GM18907 (cell line): ENCODE measurements around the gene STBD1.
"Not testable (repeated sequence)": the region's sequence is repeated elsewhere in the genome, so short reads cannot be mapped to it uniquely, and the experiment has no call there.

Source experiments
- ATAC-seq: cut with Tn5 transposase; IDR thresholded peaks from one replicate; pipeline ENCODE4 v1.9.1; 2021; ENCODE audit warnings: mild to moderate bottlenecking, moderate library complexity; ENCODE audit not compliant: unreplicated experiment

STBD1 gene

DNA sequence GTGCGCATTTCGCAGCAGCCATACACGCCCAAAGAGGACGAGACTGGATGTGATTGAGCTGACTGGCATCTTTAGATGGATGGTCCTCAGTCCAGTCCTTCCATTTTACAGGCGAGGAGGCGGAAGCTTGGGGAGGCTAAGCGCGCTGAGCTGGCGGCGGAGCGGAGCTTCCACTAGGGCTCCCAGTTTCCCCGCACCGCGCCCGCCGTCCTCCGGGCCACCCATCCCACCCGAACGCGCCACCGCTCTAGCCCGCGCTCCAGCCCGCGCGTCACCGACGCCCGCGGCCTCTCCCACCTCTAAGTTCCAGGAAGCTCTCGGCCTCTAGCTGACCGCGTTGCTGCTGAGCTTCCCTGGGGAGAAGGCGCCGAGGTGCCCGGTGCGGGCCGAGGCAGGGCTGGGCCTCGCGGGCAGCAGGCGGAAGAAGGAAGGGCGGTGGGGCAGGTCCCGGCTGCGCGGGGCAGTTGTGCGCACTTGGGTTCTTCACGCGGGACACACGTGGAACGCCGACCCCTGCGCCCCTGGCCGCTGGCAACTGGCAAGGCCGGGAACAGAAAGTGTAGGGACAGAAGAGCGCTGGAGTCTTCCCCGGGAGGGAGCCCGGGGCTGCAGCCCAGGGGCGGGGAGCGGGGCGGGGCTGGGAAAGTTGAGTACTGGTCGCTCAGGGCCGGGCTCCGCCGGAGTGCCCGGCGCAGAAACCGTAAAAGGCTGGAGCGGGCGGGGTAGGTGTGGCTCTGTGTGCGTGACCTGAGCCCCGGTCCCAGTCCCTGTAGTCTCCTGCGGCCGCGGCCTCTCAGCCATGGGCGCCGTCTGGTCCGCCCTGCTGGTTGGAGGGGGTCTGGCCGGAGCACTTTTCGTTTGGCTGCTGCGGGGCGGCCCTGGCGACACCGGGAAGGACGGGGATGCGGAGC, at the start of gene STBD1:
STBD1 (plus strand) TSS at position 763 of the 911 bp plus-strand sequence; CDS start at position 800, 37 bp downstream.
- no peak for ATAC-seq

DNA sequence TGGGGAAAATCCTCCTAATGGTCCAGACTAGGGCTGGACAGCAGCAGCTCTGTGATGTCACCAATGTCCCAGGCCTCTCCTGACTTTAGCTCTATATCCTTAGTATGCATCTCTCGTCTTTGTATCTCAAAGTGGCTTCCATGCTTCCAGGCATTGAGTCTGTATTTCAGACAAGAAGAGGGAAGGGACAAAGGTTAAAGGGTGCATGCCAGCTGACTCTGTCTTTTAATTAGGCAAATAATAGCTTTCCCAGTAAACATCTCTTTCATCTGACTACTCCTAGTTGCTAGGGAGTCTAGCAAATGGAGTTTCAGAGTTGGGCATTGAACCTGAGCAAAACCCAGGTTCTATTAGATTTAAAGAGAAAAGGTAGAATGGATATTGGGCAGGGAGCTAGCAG, 49.6 kb upstream of the STBD1 start:
- ATAC-seq, result no peak

DNA sequence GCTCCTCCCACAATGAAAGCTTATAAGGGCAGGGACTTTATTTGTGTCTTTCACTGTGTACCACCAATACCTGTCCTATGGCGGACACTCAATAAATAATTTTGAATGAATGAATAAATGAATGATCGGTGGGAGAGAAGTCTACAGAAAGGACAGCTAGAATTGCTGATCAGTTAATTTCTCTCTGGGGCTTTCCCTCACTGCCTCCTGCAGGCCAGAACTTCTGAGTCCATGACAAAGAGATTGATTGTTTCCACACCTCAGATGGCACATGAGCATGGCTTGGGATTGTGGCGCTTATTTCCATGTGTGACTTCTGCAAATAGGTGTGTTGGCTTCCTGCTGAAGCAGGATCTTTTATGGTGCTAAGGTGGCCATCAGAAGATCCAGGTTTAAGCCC, 48.7 kb upstream of the STBD1 start:
- ATAC-seq, result no peak

DNA sequence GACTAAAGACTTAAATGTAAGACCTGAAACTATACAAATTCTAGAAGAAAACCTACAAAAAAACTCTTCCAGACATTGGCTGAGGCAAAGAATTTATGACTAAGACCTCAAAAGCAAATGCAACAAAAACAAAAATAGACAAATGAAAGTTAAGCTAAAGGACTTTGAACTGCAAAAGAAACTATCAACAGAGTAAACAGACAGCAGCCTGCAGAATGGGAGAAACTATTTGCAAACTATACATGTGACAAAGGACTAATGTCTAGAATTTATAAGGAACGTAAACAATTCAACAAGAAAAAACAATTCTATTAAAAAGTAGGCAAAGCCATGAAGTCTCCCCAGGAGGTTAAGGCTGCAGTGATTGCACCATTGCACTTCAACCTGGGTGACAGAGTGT, 46.0 kb upstream of the STBD1 start:
- ATAC-seq, result no peak

DNA sequence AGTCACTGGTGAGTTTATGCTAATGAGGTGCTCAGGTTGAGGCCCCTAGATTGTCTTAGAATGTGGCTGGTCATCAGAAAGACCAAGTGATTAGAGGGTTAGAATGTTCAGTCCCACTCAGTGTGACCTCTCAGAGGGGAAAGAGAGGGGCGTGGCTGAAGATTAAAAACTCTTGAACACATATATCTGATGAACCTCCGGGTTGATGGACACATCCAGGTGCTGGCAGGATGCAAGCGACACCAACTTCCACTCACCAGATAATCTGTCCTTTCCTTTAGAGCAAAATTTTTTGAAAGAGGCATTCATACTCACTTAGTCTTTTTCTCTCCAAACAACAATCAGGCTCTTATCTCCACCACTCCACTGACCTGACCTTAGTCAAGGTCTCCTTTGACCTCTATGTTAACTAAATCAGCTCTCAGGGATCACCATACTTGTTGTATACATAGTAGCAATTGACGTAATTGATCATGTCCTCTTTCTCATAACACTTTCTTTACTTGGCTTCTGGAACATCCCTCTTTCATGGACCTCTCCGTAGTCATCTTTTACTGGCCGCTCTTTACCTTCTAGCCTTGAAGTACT, 40.8 kb upstream of the STBD1 start:
- ATAC-seq, result no peak

DNA sequence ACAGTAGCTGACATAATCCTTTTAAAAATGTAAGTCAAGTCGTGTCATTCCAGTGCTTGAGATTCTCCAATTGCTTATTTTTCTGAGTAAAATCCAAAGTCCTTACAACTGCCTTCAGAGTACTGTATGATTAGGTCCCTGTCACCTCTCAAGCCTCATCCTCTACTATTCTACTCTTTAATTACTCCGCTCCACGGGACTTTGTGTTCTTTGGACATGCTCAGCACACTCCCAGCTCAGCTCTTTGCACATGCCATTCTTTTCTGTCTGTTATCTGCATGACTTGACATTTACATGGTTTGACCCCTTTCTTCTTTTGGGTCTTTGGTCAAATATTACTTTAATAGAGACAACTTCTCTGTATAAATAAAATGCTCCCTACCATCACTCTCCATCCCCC, 39.9 kb upstream of the STBD1 start:
- no peak for ATAC-seq

DNA sequence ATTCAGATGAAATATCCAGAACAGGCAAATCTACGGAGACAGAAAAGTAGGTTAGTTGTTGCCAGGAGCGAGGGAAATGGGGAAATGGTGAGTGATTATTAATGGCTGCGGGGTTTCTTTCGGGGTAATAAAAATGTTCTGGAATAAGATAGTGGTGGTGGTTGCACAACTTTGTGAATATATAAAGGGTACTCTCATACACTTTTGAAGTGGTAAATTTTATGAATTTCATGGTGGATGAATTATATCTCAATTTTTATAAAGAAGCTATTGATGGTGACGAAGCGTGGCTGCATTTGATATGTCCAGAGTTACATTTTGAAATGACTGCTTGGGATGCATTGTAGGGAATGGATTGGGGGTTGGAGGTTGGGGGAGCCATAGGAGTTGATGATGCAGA, 38.7 kb upstream of the STBD1 start:
- no peak for ATAC-seq

DNA sequence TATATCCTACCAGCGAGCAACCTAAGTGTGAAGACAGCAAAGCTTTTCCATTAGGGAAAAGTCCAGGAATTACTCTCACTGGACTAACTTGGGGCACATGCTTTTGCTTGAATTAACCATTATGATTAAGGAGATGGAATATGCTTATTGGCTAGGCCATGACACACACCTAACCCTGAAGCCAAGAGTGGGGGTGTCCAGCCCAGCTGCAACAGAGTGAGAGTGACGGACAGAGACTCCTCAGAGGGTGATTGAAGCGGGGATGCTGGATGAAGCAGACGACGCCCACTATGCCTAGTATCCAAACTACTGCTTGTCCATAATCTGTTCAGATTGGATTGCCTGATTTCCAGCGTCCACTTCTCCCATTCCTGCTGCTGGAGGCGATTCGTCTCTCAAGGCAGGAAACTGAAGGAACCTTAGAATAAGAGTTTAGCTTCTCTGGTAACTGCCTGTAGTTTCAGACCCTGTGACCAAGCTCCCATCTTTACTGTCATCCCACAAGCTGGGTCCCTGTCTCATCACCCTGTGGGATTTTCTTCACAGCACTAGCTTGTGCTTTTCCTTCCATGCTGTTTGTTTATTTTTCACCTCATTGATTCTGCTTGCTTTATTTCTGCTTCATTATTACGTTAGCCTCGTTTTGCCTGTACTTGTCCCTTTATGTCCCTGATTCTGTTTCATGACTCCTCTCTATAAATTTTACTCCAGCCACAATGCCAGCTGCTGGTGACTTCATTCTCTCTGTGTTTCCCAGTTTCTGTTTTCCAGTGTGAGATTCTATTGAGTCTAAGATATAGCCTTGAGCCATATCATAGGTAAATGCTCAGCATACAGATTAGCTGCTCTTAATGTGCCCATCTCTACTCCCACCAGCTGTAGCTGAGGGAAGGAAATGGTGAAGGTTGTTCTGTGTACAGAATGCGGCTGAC, 36.0 kb upstream of the STBD1 start:
- no peak for ATAC-seq

DNA sequence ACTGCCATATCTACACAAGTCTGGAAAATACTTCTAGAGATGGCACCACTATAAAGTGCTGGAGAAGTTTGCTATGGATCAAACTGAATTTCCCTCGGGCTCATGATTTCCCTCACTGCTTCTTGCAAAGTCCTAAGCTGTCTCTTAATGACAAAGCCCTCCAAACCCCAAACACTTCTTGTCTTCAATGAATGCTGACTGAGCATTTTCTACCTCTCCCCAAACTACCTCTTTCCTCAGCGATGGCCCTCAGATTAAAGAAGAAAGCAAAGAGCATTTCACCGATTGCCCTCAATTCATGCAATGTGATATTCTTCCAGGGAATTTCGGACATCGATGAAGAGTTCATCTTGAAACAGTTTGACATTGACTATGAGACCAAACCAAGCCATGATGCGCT, 35.3 kb upstream of the STBD1 start:
- ATAC-seq, result no peak

DNA sequence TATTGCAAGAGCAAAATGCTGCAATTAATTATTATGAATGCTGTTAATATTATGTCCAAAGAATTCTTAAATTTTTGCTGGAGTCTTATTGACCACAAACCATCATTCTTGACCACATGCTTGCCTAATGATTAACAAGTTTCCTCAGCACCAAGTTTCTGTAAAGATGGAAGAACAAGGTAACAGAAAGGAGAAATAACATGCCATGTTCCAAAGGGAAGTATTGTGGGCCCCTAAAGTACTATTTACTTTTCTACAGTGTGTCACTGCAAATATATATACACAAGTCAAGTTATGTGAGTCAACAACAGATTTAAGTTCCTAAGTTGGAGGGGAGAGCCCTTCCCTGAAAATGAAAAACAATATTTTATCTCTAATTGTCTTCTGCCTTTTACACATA, 34.5 kb upstream of the STBD1 start:
- no peak for ATAC-seq

DNA sequence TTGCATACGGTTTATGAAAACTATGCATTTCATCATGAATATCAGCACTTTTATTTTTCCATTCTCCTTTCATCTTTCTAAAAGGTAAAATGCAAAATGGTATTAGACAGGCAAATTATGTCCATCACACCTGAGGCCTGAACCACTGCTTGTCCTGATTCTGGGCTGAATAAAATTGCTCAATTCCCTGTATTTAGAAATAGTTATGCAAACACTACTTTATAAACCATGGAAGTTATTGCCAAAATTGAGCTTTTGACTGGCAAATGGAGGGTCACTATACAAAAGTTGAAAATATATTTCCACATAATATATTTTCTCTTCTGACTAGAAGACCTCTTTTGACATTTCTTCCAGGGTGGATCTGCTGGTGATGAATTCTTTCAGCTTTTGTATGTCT, 34.0 kb upstream of the STBD1 start:
- no peak for ATAC-seq

DNA sequence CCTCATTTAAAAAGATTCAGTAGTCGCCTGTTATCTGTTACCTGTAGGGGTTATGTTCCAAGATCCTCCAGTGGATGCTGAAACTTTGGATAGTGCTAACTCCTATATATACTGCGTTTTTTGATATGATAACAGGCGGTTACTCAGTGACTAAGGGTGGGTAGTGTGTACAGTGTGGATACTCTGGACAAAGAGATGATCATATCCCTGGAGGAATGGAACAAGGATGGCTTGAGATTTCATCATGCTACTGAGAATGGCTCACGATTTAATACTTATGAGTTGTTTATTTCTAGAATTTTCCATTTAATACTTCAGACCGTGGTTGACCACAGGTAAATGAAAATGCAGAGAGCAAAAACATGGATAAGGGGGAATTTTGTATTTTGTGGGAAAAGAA, 33.5 kb upstream of the STBD1 start:
- ATAC-seq, result no peak

DNA sequence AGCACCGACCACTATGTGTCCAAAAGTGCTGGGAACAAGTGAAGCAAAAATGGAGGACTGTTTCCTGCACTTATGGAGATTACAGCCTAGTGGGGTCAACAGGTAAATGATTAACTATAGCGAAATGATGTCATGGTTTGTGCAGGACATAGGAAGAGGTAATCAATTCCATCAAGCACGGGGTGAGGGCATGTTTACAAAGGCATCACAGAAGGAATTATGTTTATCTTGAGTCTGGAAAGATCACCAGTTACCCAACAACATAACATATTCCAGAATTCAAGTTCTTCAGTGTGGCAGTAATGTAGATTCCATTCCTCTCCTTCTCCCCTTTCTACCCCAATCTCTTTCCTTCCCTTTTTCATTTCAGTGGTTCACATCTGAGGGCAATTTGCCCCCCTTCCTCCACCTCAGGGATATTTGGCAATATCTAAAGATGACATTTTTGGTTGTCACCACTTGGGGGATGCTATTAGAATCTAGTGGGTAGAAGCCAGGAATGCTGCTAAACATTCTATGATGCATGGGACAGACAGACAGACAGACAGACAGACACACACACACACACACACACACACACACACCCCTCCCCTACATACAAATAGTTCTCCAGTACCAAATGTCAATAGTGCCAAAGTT, 30.9 kb upstream of the STBD1 start:
- ATAC-seq, result no peak

DNA sequence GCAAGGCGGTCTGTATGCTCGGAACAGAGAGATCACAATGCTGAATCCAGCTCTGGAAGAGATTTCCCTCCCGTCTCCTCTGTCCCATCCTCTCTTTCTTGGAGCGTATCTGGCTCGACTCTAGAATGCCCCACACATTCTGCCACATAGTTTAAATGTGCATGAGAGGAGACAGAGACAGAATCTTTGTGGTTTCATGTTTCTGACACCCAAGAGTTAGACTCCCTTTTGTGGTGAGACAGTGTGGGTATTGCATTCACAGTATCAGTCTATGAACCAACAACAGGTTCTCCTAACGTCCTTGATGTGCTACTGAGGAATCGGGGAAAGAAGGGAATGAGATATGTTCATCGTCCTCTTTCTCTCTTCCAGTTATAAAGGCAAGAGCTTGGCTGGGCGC, 29.7 kb upstream of the STBD1 start:
- no peak for ATAC-seq

DNA sequence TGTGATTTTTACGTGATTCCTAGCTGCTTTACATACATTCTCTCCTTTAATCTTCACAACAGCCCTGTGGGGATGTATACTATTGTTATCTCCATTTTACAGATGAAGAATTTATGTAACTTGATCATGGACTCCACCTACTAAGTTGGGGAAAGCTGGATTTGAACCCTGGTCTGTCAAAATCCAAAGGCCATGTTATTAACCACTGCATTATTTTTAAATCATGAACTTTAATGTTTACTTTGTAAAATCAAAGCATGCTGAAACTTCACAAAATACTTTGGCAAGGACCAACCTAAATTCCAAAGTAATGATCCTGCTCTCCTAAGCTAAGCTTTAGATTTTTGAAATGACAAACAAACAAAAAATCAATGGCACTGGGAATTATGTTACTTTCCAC, 28.9 kb upstream of the STBD1 start:
- ATAC-seq, result no peak

DNA sequence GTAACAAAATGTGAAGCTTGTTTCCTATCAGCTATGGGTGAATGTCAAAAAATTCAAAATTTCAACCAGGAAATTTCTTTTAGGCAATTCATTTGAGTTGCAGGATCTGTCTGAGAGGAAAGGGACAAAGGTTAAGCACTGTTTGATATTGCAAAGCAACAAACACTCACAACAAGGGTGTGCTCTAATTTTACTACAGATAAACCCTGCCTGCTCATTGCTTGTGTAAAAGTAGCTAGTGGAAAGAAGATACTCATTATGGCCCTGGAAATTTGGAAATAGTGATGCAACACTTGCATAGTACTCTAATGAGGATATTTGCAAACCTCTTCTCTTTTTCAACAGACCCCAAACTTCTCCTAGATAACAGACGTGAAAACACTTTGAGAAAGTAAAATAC, 27.9 kb upstream of the STBD1 start:
- ATAC-seq, result no peak

DNA sequence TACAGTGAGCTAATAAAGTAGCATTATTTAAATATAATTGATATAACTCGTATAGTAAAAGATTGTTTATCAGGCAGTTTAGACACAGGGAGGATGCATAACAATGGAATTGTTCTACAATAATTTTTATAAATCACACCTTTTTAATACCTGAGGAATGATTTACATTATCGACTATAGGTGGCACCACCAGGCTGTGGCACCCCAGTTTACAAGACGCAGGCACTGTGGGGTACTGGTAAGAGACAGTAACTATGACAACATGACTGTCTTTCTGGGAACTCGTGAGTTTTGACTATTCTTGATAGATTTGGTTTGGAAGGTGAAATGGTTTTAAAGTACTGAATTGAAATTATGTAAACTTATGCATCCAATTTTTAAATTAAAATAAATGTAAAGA, 27.1 kb upstream of the STBD1 start:
- no peak for ATAC-seq

DNA sequence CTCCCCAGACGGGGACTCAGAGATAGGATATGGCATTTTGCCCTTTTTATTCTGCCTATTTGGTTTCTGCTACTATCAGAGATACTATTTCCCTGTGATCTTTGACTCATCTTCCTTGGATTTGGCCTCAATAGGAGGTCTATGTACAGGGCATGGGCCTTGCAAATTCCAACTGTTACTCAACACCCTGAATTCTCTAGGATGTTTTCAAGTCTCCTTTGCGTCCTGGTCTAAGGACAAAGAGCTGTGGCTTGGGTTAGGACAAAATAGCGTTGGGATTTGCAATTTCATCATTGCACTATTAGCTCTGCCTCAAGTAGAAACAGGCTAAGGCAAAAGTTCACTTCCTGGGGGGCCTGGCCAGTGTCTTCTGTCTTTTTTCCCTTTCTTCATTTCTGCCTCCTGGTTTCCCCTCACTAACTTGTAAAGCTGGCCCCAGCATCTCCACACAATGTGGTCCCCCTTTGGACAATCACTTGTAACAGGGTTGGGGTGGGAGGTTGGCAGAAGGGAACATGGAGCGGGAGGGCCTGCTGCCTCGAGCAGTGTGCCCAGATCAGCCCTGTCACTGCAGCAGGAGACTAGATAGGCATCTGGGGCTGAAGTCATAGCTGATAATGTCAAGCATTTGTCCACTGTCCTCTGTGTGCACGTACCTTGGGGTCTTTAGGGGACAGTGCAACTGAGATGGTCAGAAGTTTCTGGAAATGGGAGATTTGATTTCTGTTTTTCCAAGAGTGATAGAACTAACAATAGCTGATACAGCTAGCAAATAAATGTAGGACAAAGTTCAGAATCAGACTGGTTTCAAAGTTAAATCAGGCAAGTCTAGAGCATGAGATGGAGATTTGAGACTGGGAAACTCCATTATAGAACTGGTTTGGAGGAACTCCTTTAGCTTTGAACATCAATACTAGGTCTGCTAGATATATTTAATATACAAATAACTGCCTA, 25.8 kb upstream of the STBD1 start:
- ATAC-seq, result no peak

DNA sequence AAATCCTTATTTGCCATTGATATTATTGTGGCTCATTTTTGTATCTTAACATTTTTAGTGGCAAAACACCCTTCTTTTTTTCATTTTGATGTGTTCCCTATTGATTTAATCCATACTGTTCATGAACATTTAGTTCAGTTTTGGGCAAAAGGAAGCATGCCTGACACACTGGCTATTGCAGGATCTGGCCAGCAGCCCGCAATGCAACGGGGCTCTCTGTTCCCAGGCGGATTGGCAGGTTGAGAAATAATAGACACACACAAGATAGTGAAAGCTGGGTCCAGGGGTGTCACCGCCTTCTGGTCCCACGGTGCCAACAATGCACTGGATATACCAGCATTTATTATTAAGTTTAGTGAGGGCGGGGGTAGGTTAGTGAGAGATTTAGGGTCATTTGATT, 24.9 kb upstream of the STBD1 start:
- not testable (repeated sequence) for ATAC-seq
